GM12878 (cell line): ENCODE data around the gene POP7. TPM values are rescaled to one million over a fixed set of nuclear protein-coding genes. Genes with fewer than 3 reads are reported as not detected.

Experiments
- ATAC-seq: fragments of 200-7000 bp; cut with Tn5 transposase; 3 replicates; pipeline ENCODE4 v1.9.1; 2020; ENCODE audit warnings: mild to moderate bottlenecking, moderate library complexity
- BruUV-seq: library from RNA; stranded (reverse); fragments of 400-500 nt; replicated peaks from 2 replicates; lab custom pipeline; 2021; lab: Mats Ljungman, UMichigan
- CTCF ChIA-PET: fragments of 300-600 bp; sonication (Branson Sonifier 250); formaldehyde crosslinking; extraction: SDS; loops from one replicate; lab custom pipeline; 2021; ENCODE audit warnings: inconsistent platforms; lab: Yijun Ruan, JAX
- POLR2A ChIA-PET: fragments of 350-600 bp; formaldehyde crosslinking; extraction: SDS; loops from one replicate; lab custom pipeline; 2021; ENCODE audit warnings: inconsistent platforms; lab: Charles Lee
- RAD21 ChIA-PET: fragments of 300-600 bp; sonication (Branson Sonifier 250); formaldehyde crosslinking; loops from one replicate; lab custom pipeline; 2023; ENCODE audit warnings: antibody characterized with exemption; ENCODE audit not compliant: unreplicated experiment; lab: Charles Lee
- SMC1A ChIA-PET: fragments of 300-600 bp; sonication (Branson Sonifier 250); formaldehyde crosslinking; loops from one replicate; lab custom pipeline; 2023; ENCODE audit not compliant: unreplicated experiment, uncharacterized antibody; lab: Charles Lee
- DNase-seq: peaks from one replicate; pipeline ENCODE4 v3.0.0-alpha.2; 2011; ENCODE audit warnings: low read depth, low spot score
- FAIRE-seq: peaks from 3 replicates; lab custom pipeline; 2011; peaks lifted over from hg19 to GRCh38; lab: Jason Lieb, UNC
- H2AFZ ChIP-seq: 2 replicates; pipeline ENCODE4 v1.6.0; 2011; ENCODE audit warnings: low read depth, low read length, control low read depth; ENCODE audit not compliant: control insufficient read depth
- H3K27ac ChIP-seq: 2 replicates; pipeline ENCODE4 v1.5.1; 2011; ENCODE audit warnings: control low read depth; ENCODE audit not compliant: control insufficient read depth, insufficient read depth
- H3K27me3 ChIP-seq, 2 experiments: replicated peaks in 1 of 2; 2 replicates each; pipeline versions ENCODE4 v1.6.0 to v1.6.1; 2011; ENCODE audit warnings: low read length in 1 of 2; ENCODE audit not compliant: control insufficient read depth in 2 of 2, insufficient read depth in 2 of 2
- H3K36me3 ChIP-seq, 2 experiments: 2 replicates each; pipeline ENCODE4 v1.5.1; 2011; ENCODE audit warnings: low read length in 1 of 2; ENCODE audit not compliant: control insufficient read depth in 2 of 2, insufficient read depth in 2 of 2
- H3K4me1 ChIP-seq: 2 replicates; pipeline ENCODE4 v1.6.1; 2011; ENCODE audit warnings: mild to moderate bottlenecking, low read length, moderate library complexity, mixed read lengths; ENCODE audit not compliant: control insufficient read depth, insufficient read depth
- H3K4me2 ChIP-seq: 2 replicates; pipeline ENCODE4 v1.6.0; 2011; ENCODE audit warnings: control low read depth; ENCODE audit not compliant: control insufficient read depth, insufficient read depth
- H3K4me3 ChIP-seq: fragments of 200-600 bp; sonication (generic); 2 replicates; pipeline ENCODE4 v1.5.1; 2016
- H3K79me2 ChIP-seq: 2 replicates; pipeline ENCODE4 v1.6.0; 2011; ENCODE audit warnings: low read length; ENCODE audit not compliant: control insufficient read depth, insufficient read depth
- H3K9ac ChIP-seq: 2 replicates; pipeline ENCODE4 v1.8.0; 2011; ENCODE audit warnings: low read length, control low read depth, mixed read lengths; ENCODE audit not compliant: control insufficient read depth, insufficient read depth
- H3K9me3 ChIP-seq: replicated peaks from 3 replicates; pipeline ENCODE4 v1.5.1; 2011; ENCODE audit warnings: mild to moderate bottlenecking, low read length; ENCODE audit not compliant: control insufficient read depth, insufficient read depth
- H4K20me1 ChIP-seq: 2 replicates; pipeline ENCODE4 v1.6.0; 2011; ENCODE audit not compliant: control insufficient read depth, insufficient read depth
- FOS ChIP-seq: IDR thresholded peaks from 3 replicates; pipeline ENCODE4 v1.6.1; 2011; ENCODE audit warnings: borderline replicate concordance; ENCODE audit not compliant: insufficient read length; ENCODE audit errors: extremely low read depth
- FOXK2 ChIP-seq: fragments of 450-650 bp; IDR thresholded peaks from 2 replicates; pipeline ENCODE4 v1.6.1; 2017; ENCODE audit warnings: mild to moderate bottlenecking, moderate library complexity
- KLF5 ChIP-seq: fragments of 450-650 bp; IDR thresholded peaks from 2 replicates; pipeline ENCODE4 v1.6.1; 2014; ENCODE audit warnings: mild to moderate bottlenecking; ENCODE audit not compliant: partially characterized antibody
- POLR2A ChIP-seq: IDR thresholded peaks from 2 replicates; pipeline ENCODE4 v1.6.1; 2011; ENCODE audit warnings: low read depth, mild to moderate bottlenecking, low read length
- WGBS: methylation state at CpG from one replicate; pipeline ENCODE4 v1.1.6; 2016; ENCODE audit warnings: low lambda C conversion rate; ENCODE audit not compliant: insufficient replicate concordance, insufficient coverage; ENCODE audit errors: missing lambda C conversion rate; 5-methylcytosine and 5-hydroxymethylcytosine counted together
- in situ Hi-C: fragments of 300-500 bp; cut with MboI; formaldehyde crosslinking; loops from 9 replicates; pipeline ENCODE4 v1.14.3; 2018; ENCODE audit warnings: mixed read lengths
- intact Hi-C: fragments of 100-400 bp; cut with micrococcal nuclease; formaldehyde crosslinking; loops from one replicate; pipeline ENCODE4 v1.14.2; 2022; ENCODE audit not compliant: unreplicated experiment
- polyA plus RNA-seq, 11 experiments: library from polyadenylated mRNA; depleted of rRNA in 4 of 11; unstranded in 6 of 11; stranded (reverse) in 5 of 11; fragments of >200 nt; fragmentation: Nextera tagmentation in 4 of 11; fragmentation: Illumina TruSeq in 1 of 11; extraction: Ambion mirVana in 4 of 11; extraction: Trizol in 1 of 11; gene quantifications; 1 replicate in 1 of 11; 2 replicates in 10 of 11; pipeline versions ENCODE4 v1.2.1 to v1.2.3, GENCODE V29; 2011 to 2016; ENCODE audit warnings: inconsistent platforms in 2 of 11, missing spikeins in 2 of 11, low read depth in 1 of 11
- total RNA-seq, 4 experiments: library from RNA; depleted of rRNA in 3 of 4; stranded (reverse); fragments of >200 nt in 3 of 4; fragmentation: Illumina TruSeq in 1 of 4; extraction: Trizol in 1 of 4; gene quantifications; 2 replicates each; pipeline versions ENCODE4 v1.2.1 to v1.2.3, GENCODE V29; 2013 to 2021
- TF ChIP-seq, protein P1 (sequence below): fragments of 450-650 bp; formaldehyde crosslinking; IDR thresholded peaks from 2 replicates; pipeline ENCODE4 v1.4.0; 2020; ENCODE audit warnings: mild to moderate bottlenecking, moderate library complexity

POP7 gene
- total and polyA plus RNA-seq, 10 of the 15 experiments (the other 5 are each of a cell fraction or from before 2014, with no cell fraction given), result 12.1 to 148 (median 51.7) TPM

DNA sequence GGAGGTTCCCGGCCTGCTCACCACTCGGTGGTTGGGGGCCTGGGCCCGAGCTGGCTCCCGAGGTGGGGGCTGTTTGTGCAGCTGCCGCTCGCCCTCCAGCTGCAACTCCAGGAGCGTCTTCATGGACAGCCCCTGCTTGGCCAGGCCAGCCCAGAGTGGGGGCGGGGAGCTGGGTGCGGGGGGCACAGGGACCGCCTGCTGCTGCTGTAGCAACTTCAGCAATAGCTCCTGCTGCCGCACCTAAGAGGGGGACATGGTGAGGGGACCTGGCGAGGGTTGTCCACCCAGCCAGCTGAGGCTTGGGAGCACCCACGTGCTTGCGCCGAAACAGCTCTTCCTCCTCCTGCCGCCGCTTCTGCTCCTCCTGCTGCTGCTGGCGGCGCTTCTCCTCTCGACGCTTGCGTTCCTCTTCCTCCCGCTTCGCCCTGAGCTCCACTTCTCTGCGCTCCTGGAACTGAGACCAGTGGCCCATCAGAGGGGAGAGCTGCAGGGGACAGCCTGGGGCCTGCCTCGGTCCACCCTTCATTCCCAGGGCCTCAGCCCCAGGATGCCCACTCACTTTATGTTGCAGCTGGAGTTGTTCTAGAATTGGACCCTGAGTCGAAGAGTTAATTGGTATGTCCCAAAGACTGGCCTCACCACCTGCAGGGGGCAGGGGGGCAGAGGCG is 22.8 kb upstream of the POP7 start:
- POLR2A ChIA-PET, result no interaction called here
- intact Hi-C loops, result no loop called here
- DNase-seq, result no peak
- no peaks in the 10 kb centered on the region for H4K20me1 ChIP-seq
- TF ChIP-seq KLF5, result no peak
- TF ChIP-seq POLR2A, result 0 out of 2 replicates have a peak, but pooled peaks have one; percentile 14
- TF ChIP-seq, all 136 proteins: peak for 1
- BruUV-seq, result no TSS peak
- no peak overlapping the region for H3K4me2 ChIP-seq
- H3K79me2 ChIP-seq, result no peaks in the 10 kb centered on the region
- peaks cover 0 to 52% of the 10 kb centered on the region in 2 experiments; a peak in 3 of 4 replicates for H3K36me3 ChIP-seq
- no peaks in the 10 kb centered on the region for H3K4me1 ChIP-seq
- no peak overlapping the region for H3K27ac ChIP-seq
- no peaks in the 10 kb centered on the region for H3K9me3 ChIP-seq
- RAD21 ChIA-PET, result no interaction called here
- no peak overlapping the region for H2AFZ ChIP-seq
- no peak overlapping the region for H3K9ac ChIP-seq
- WGBS, result 88% methylated on average over 28 of the region's 28 CpGs
- no peak for FAIRE-seq
- CTCF ChIA-PET, result interaction anchor here (0.6 to 1.9 kb wide), 3 partner anchors 8 to 201 kb away, joined by 3 to 5 read pairs (median 3); partner anchors contain the start of gene POP7
- no peak overlapping the region for H3K4me3 ChIP-seq
- SMC1A ChIA-PET, result no interaction called here
- no peaks in the 10 kb centered on the region for H3K27me3 ChIP-seq
- in situ Hi-C loops, result loop anchor here (25.0 kb wide), 1 partner anchor 221 kb away; the partner anchor contains the start of gene SPACDR
- no peak for ATAC-seq

DNA sequence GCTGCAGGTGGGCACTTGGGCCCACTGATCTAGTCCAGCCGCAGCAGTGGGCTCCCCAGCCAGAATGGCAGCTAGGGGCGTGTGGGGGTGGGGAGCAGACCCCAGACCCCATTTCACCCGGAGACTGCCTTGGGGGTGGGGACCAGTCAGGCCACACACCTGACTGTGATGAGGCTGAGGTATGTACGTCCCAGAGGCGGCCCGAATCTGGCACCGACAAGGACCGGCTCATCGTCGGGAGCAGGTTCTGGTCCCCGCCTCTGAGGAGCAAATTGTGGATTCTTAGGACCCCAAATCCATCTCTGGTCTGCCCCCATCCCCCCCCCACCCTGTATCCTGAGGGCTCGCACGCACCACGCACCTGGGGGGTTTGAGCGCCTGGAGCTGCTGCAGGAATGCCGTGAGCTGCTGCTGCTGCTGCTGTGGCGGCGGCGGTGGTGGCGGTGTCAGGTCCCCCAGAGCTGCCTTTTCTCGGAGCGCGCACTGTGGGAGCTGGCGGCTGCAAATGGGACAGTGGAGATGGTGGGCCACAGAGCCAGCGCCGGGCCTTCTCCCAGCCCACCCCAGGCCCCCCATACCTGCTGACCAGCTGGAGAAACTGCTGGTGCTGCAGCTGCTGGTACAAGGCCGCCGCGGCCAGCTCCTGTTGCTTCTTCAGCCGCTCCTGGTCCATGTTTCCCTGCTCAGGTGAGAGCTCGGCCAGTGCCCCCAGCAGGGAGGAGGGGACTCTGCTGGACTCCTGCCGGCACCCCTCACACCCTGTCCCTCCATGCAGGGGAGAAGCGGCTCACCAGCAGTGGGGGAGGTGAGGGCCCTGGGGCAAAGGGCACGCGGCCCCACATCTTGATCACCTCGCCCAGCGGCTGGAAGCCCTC is 22.0 kb upstream of the POP7 start:
- Histone ChIP-seq H3K79me2 (peaks cover 6% of the 10 kb centered on the region), H3K9me3 (no peaks in the 10 kb centered on the region), H3K36me3 (peaks cover 0 to 50% of the 10 kb centered on the region in 2 experiments; a peak in 3 of 4 replicates), H2AFZ (no peak overlapping the region), H3K4me3 (no peak overlapping the region), H3K27me3 (no peaks in the 10 kb centered on the region), H3K4me2 (no peak overlapping the region), H3K27ac (no peak overlapping the region), H3K9ac (no peak overlapping the region), H4K20me1 (no peaks in the 10 kb centered on the region)
- no TSS peak for BruUV-seq
- ChIA-PET CTCF (interaction anchor here (1.1 to 1.9 kb wide), 2 partner anchors 7 to 22 kb away, joined by 3 to 5 read pairs; partner anchors contain the start of gene POP7), SMC1A (no interaction called here)
- no peak for DNase-seq
- TF ChIP-seq FOXK2 (no peak), FOS (no peak)
- TF ChIP-seq, protein P1, sequence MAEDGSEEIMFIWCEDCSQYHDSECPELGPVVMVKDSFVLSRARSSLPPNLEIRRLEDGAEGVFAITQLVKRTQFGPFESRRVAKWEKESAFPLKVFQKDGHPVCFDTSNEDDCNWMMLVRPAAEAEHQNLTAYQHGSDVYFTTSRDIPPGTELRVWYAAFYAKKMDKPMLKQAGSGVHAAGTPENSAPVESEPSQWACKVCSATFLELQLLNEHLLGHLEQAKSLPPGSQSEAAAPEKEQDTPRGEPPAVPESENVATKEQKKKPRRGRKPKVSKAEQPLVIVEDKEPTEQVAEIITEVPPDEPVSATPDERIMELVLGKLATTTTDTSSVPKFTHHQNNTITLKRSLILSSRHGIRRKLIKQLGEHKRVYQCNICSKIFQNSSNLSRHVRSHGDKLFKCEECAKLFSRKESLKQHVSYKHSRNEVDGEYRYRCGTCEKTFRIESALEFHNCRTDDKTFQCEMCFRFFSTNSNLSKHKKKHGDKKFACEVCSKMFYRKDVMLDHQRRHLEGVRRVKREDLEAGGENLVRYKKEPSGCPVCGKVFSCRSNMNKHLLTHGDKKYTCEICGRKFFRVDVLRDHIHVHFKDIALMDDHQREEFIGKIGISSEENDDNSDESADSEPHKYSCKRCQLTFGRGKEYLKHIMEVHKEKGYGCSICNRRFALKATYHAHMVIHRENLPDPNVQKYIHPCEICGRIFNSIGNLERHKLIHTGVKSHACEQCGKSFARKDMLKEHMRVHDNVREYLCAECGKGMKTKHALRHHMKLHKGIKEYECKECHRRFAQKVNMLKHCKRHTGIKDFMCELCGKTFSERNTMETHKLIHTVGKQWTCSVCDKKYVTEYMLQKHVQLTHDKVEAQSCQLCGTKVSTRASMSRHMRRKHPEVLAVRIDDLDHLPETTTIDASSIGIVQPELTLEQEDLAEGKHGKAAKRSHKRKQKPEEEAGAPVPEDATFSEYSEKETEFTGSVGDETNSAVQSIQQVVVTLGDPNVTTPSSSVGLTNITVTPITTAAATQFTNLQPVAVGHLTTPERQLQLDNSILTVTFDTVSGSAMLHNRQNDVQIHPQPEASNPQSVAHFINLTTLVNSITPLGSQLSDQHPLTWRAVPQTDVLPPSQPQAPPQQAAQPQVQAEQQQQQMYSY, result no peak
- TF ChIP-seq, all 136 proteins: peak for 0
- intact Hi-C loops, result no loop called here
- 97% methylated on average over 24 of the region's 37 CpGs for WGBS
- POLR2A ChIA-PET, result no interaction called here
- H3K4me1 ChIP-seq, result no peaks in the 10 kb centered on the region
- in situ Hi-C loops, result loop anchor here (25.0 kb wide), 1 partner anchor 222 kb away; the partner anchor contains the start of gene SPACDR
- RAD21 ChIA-PET, result no interaction called here
- ATAC-seq (no peak), FAIRE-seq (no peak)
